HCT116 (cell line): ENCODE data around the gene MRFAP1L1. TPM values are rescaled to one million over a fixed set of nuclear protein-coding genes. Genes with fewer than 3 reads are reported as not detected.

Experiments used
- ATAC-seq: fragments of 200-7000 bp; cut with Tn5 transposase; 2 replicates; pipeline ENCODE4 v1.9.1; 2020; ENCODE audit warnings: mild to moderate bottlenecking, moderate library complexity
- BruUV-seq: library from RNA; stranded (reverse); fragments of 400-500 nt; replicated peaks from 2 replicates; lab custom pipeline; 2021; lab: Mats Ljungman, UMichigan
- CTCF ChIA-PET: fragments of 300-600 bp; sonication (Branson Sonifier 250); formaldehyde crosslinking; loops from one replicate; lab custom pipeline; 2021; ENCODE audit warnings: antibody characterized with exemption; lab: Charles Lee
- POLR2A ChIA-PET: fragments of 300-600, 350-600 bp; sonication (Branson Sonifier 250); formaldehyde crosslinking; loops from one replicate; lab custom pipeline; 2021; ENCODE audit warnings: antibody characterized with exemption; lab: Charles Lee
- RAD21 ChIA-PET, 2 experiments: fragments of 300-600 bp; sonication (Branson Sonifier 250); formaldehyde crosslinking; loops; one replicate each; lab custom pipeline; 2023; ENCODE audit warnings: low total read pairs in 2 of 2; ENCODE audit not compliant: uncharacterized antibody in 2 of 2, unreplicated experiment in 2 of 2, low non-redundant PET in 1 of 2; lab: Charles Lee
- DNase-seq: peaks from one replicate; pipeline ENCODE4 v3.0.0-alpha.2; 2010; ENCODE audit warnings: low read depth, low spot score
- H2AFZ ChIP-seq: fragments of 200-600 bp; shearing (Covaris generic), sonication (generic); 2 replicates; pipeline ENCODE4 v1.6.1; 2017; ENCODE audit warnings: low read depth, mixed run types, mixed read lengths, antibody characterized with exemption, low read length; ENCODE audit not compliant: poor library complexity, severe bottlenecking
- H3K27ac ChIP-seq: 2 replicates; pipeline ENCODE4 v1.5.1; 2012; ENCODE audit warnings: low read depth, low read length
- H3K27me3 ChIP-seq: fragments of 200-600 bp; sonication (generic); 2 replicates; pipeline ENCODE4 v1.6.1; 2016; ENCODE audit warnings: mixed run types, low read length, mixed read lengths; ENCODE audit not compliant: insufficient read depth
- H3K36me3 ChIP-seq, 2 experiments: fragments of 200-500 bp in 1 of 2; fragments of 200-600 bp in 1 of 2; sonication (Bioruptor generic) in 1 of 2; sonication (generic) in 1 of 2; 2 replicates each; pipeline versions ENCODE4 v1.5.1 to v1.6.1; 2014 to 2016; ENCODE audit warnings: low read length in 2 of 2, inconsistent platforms in 1 of 2, mixed read lengths in 1 of 2, mixed run types in 1 of 2; ENCODE audit not compliant: insufficient read depth in 2 of 2, control insufficient read depth in 1 of 2
- H3K4me1 ChIP-seq, 2 experiments: fragments of 200-600 bp in 1 of 2; sonication (generic) in 1 of 2; 2 replicates each; pipeline versions ENCODE4 v1.5.1 to v1.6.1; 2012 to 2017; ENCODE audit warnings: low read length in 2 of 2, inconsistent platforms in 1 of 2, mild to moderate bottlenecking in 1 of 2, mixed read lengths in 1 of 2, mixed run types in 1 of 2, moderate library complexity in 1 of 2; ENCODE audit not compliant: insufficient read depth in 2 of 2, control insufficient read depth in 1 of 2
- H3K4me2 ChIP-seq: fragments of 200-600 bp; sonication (generic); 2 replicates; pipeline ENCODE4 v1.6.1; 2017; ENCODE audit warnings: mixed run types, low read length, mixed read lengths
- H3K4me3 ChIP-seq, 2 experiments: fragments of 200-600 bp in 1 of 2; sonication (generic) in 1 of 2; replicated peaks in 1 of 2; 2 replicates each; pipeline ENCODE4 v1.5.1; 2011 to 2016; ENCODE audit warnings: low read length in 2 of 2, control low read depth in 1 of 2, low read depth in 1 of 2, mild to moderate bottlenecking in 1 of 2, mixed read lengths in 1 of 2, mixed run types in 1 of 2
- H3K79me2 ChIP-seq: fragments of 200-600 bp; sonication (generic); 2 replicates; pipeline ENCODE4 v1.6.1; 2017; ENCODE audit warnings: mild to moderate bottlenecking, mixed run types, low read length, moderate library complexity, mixed read lengths; ENCODE audit not compliant: insufficient read depth
- H3K9ac ChIP-seq: fragments of 200-600 bp; sonication (generic); 2 replicates; pipeline ENCODE4 v1.6.1; 2016; ENCODE audit warnings: low read length, mixed read lengths
- H3K9me2 ChIP-seq: fragments of 200-600 bp; sonication (generic), shearing (Covaris generic); 2 replicates; pipeline ENCODE4 v1.6.1; 2017; ENCODE audit warnings: mixed run types, mild to moderate bottlenecking, moderate library complexity; ENCODE audit not compliant: insufficient read depth
- H3K9me3 ChIP-seq, 2 experiments: fragments of 200-500 bp in 1 of 2; fragments of 200-600 bp in 1 of 2; sonication (Bioruptor generic) in 1 of 2; sonication (generic) in 1 of 2; 2 replicates each; pipeline ENCODE4 v1.6.1; 2014 to 2017; ENCODE audit warnings: low read length in 2 of 2, mixed read lengths in 2 of 2, inconsistent platforms in 1 of 2, low read depth in 1 of 2, mild to moderate bottlenecking in 1 of 2, mixed run types in 1 of 2, moderate library complexity in 1 of 2; ENCODE audit not compliant: control insufficient read depth in 1 of 2, insufficient read depth in 1 of 2
- H4K20me1 ChIP-seq: fragments of 200-600 bp; sonication (generic), shearing (Covaris generic); 2 replicates; pipeline ENCODE4 v1.6.1; 2017; ENCODE audit warnings: mixed run types, mild to moderate bottlenecking, moderate library complexity; ENCODE audit not compliant: insufficient read depth
- CBX3 ChIP-seq: IDR thresholded peaks from 2 replicates; pipeline ENCODE4 v1.6.1; 2012; ENCODE audit warnings: low read depth
- CEBPB ChIP-seq: IDR thresholded peaks from 2 replicates; pipeline ENCODE4 v1.6.1; 2012; ENCODE audit warnings: low read depth
- EGR1 ChIP-seq: IDR thresholded peaks from 2 replicates; pipeline ENCODE4 v1.6.1; 2012; ENCODE audit warnings: low read depth
- EZH2 ChIP-seq: fragments of 200-600 bp; sonication (generic); IDR thresholded peaks from 2 replicates; pipeline ENCODE4 v1.6.1; 2017; ENCODE audit warnings: antibody characterized with exemption, mixed run types
- EZH2phosphoT487 ChIP-seq: fragments of 200-600 bp; IDR thresholded peaks from 2 replicates; pipeline ENCODE4 v1.6.1; 2018; ENCODE audit warnings: antibody characterized with exemption, borderline replicate concordance
- FOSL1 ChIP-seq: IDR thresholded peaks from 2 replicates; pipeline ENCODE4 v1.6.1; 2012; ENCODE audit warnings: low read depth
- JUND ChIP-seq: IDR thresholded peaks from 2 replicates; pipeline ENCODE4 v1.6.1; 2012
- POLR2A ChIP-seq: IDR thresholded peaks from 2 replicates; pipeline ENCODE4 v1.7.0; 2011; ENCODE audit warnings: borderline replicate concordance; ENCODE audit not compliant: insufficient read depth, insufficient read length; ENCODE audit errors: extremely low read depth
- POLR2AphosphoS5 ChIP-seq: IDR thresholded peaks from 2 replicates; pipeline ENCODE4 v1.6.1; 2011; ENCODE audit warnings: mild to moderate bottlenecking, low read depth, low read length, moderate library complexity
- RAD21 ChIP-seq: IDR thresholded peaks from 2 replicates; pipeline ENCODE4 v1.6.1; 2012; ENCODE audit warnings: low read depth, mild to moderate bottlenecking
- SIN3A ChIP-seq: IDR thresholded peaks from 2 replicates; pipeline ENCODE4 v1.6.1; 2012; ENCODE audit warnings: low read depth
- SRF ChIP-seq: IDR thresholded peaks from 2 replicates; pipeline ENCODE4 v1.6.1; 2012; ENCODE audit warnings: low read depth
- TCF7L2 ChIP-seq: IDR thresholded peaks from 2 replicates; pipeline ENCODE4 v1.7.0; 2011; ENCODE audit warnings: borderline replicate concordance, inconsistent platforms; ENCODE audit not compliant: insufficient read depth, insufficient read length; ENCODE audit errors: extremely low read depth
- ZFX ChIP-seq: fragments of 450-650 bp; IDR thresholded peaks from 2 replicates; pipeline ENCODE4 v1.6.1; 2017
- ZNF274 ChIP-seq: fragments of 200-500 bp; sonication (Bioruptor generic); IDR thresholded peaks from 2 replicates; pipeline ENCODE4 v1.6.1; 2014; ENCODE audit warnings: mild to moderate bottlenecking, low read depth, low read length, inconsistent platforms
- intact Hi-C: fragments of 100-400 bp; cut with micrococcal nuclease; formaldehyde crosslinking; loops from 2 replicates; pipeline ENCODE4 v1.10.0; 2022
- total RNA-seq: library from RNA; stranded (reverse); gene quantifications from one replicate; pipeline ENCODE4 v1.2.1, GENCODE V29; 2021; ENCODE audit not compliant: unreplicated experiment
- TF ChIP-seq, protein P1 (sequence below): IDR thresholded peaks from 2 replicates; pipeline ENCODE4 v1.6.1; 2012
- TF ChIP-seq, protein P2 (sequence below): IDR thresholded peaks from 2 replicates; pipeline ENCODE4 v1.6.1; 2012; ENCODE audit warnings: low read depth
- TF ChIP-seq, protein P3 (sequence below): IDR thresholded peaks from 2 replicates; pipeline ENCODE4 v1.6.1; 2012

MRFAP1L1 gene
- total RNA-seq, 1 experiment from 2014 or later = 43.0 TPM

DNA sequence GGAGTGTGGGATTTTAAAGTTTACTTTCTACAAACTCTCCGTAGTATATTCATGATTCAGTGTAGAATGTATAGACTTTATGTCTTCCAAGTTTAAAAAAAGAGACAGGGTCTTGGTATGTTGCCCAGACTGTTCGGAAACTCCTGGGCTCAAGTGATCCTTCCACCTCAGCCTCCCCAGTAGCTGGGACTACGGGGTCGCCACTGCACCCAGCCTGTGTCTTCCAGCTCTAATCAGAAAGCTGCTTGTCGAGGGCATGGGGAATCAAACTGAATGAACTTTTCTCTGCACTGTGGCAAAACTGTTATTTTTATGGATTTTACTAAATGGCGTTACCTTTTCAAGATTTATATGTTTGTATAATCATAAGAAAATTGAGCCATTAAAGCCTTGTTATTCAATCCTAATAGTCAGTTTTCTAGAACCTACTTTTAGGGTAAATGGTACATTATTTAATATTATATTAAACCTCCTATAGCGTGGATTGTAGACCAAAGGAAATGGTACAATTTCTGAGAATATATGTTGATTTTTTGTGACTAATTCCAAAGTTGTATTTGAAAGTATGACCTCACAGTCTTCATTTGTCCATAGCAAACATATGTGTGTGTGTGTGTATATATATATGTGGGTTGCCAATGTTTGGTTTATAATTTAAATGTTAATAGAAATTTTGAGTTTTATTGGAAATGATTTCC, 7.4 kb upstream of the MRFAP1L1 start:
- H3K9ac ChIP-seq = peak overlapping the region; percentile 76
- H3K36me3 ChIP-seq = no peaks in the 10 kb centered on the region
- H3K9me2 ChIP-seq = no peaks in the 10 kb centered on the region
- no peak for ATAC-seq
- intact Hi-C loops = no loop called here
- H3K4me2 ChIP-seq = peak overlapping the region; percentile 92
- TF ChIP-seq ZFX = no peak
- TF ChIP-seq POLR2AphosphoS5 = no peak
- TF ChIP-seq EGR1 = no peak
- TF ChIP-seq EZH2 = no peak
- TF ChIP-seq SRF = no peak
- TF ChIP-seq, protein P1, sequence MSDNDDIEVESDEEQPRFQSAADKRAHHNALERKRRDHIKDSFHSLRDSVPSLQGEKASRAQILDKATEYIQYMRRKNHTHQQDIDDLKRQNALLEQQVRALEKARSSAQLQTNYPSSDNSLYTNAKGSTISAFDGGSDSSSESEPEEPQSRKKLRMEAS = no peak
- TF ChIP-seq CEBPB = no peak
- TF ChIP-seq, protein P2, sequence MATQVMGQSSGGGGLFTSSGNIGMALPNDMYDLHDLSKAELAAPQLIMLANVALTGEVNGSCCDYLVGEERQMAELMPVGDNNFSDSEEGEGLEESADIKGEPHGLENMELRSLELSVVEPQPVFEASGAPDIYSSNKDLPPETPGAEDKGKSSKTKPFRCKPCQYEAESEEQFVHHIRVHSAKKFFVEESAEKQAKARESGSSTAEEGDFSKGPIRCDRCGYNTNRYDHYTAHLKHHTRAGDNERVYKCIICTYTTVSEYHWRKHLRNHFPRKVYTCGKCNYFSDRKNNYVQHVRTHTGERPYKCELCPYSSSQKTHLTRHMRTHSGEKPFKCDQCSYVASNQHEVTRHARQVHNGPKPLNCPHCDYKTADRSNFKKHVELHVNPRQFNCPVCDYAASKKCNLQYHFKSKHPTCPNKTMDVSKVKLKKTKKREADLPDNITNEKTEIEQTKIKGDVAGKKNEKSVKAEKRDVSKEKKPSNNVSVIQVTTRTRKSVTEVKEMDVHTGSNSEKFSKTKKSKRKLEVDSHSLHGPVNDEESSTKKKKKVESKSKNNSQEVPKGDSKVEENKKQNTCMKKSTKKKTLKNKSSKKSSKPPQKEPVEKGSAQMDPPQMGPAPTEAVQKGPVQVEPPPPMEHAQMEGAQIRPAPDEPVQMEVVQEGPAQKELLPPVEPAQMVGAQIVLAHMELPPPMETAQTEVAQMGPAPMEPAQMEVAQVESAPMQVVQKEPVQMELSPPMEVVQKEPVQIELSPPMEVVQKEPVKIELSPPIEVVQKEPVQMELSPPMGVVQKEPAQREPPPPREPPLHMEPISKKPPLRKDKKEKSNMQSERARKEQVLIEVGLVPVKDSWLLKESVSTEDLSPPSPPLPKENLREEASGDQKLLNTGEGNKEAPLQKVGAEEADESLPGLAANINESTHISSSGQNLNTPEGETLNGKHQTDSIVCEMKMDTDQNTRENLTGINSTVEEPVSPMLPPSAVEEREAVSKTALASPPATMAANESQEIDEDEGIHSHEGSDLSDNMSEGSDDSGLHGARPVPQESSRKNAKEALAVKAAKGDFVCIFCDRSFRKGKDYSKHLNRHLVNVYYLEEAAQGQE = no peak
- no peak for TF ChIP-seq FOSL1
- TF ChIP-seq TCF7L2 = no peak
- TF ChIP-seq JUND = no peak
- TF ChIP-seq ZNF274 = no peak
- no peak for TF ChIP-seq SIN3A
- TF ChIP-seq, protein P3, sequence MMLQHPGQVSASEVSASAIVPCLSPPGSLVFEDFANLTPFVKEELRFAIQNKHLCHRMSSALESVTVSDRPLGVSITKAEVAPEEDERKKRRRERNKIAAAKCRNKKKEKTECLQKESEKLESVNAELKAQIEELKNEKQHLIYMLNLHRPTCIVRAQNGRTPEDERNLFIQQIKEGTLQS = no peak
- TF ChIP-seq POLR2A = no peak
- TF ChIP-seq EZH2phosphoT487 = no peak
- TF ChIP-seq RAD21 = no peak
- TF ChIP-seq CBX3 = no peak
- TSS peak; percentile 77 for BruUV-seq
- ChIA-PET CTCF (interaction anchor here (1.8 to 4.9 kb wide), 2 partner anchors 42 to 156 kb away, joined by 4 to 92 read pairs; no protein-coding TSS in a partner anchor), RAD21 (interaction anchor here in 1 of 2 experiments (1.2 kb wide), 1 partner anchor 157 kb away, joined by 3 read pairs; no protein-coding TSS in a partner anchor), POLR2A (interaction anchor here (0.9 kb wide), 1 partner anchor 42 kb away, joined by 4 read pairs; no protein-coding TSS in a partner anchor)
- peaks cover 14% of the 10 kb centered on the region for H3K79me2 ChIP-seq
- H3K27ac ChIP-seq = 0 out of 2 replicates have a peak overlapping the region, but pooled peaks have one; percentile 93
- no peaks in the 10 kb centered on the region for H3K27me3 ChIP-seq
- DNase-seq = no peak
- H3K4me1 ChIP-seq = peaks cover 4 to 20% of the 10 kb centered on the region in 2 experiments; a peak in 3 of 4 replicates
- no peaks in the 10 kb centered on the region for H3K9me3 ChIP-seq
- H4K20me1 ChIP-seq = no peaks in the 10 kb centered on the region
- peak overlapping the region; percentile 79 to 83 for H3K4me3 ChIP-seq
- no peak overlapping the region for H2AFZ ChIP-seq
